Measurements from ENCODE around the gene PIP4K2C.

DNA sequence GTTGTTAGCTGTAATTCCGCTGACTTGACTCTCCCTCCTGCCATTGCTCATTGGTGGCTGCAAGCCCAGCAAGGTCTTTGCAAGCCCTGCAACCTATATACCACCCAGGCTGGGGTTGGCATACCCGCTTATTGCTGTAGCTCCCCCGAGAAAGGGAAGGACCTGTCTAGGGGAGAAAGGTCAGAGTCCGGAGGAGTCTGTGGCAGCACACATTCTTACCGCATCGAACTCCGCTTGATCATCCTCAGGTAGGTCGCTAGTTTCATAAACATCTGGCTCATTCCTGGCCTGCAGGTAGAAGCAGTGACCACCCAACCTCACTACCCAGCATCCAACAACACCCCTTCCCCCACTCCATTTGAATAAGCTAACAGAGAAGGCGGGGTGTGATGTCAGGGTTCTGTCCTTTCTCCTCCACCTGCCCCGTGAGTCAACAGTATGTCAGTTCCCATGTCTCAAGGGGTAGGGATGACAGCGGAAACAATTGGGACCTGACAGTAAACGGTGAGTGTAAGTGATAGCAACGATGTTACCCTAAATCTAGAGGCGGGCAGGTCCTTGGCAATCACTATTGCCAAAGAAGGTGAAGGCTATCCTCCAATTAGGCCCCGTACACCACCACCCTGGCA, 45.1 kb upstream of the PIP4K2C start:
- no peak for TF ChIP-seq POLR2A (IDR thresholded peaks at IDR 0.05)
- TF ChIP-seq POLR2AphosphoS5 (IDR thresholded peaks at IDR 0.05) = no peak
- TF ChIP-seq, protein P1, sequence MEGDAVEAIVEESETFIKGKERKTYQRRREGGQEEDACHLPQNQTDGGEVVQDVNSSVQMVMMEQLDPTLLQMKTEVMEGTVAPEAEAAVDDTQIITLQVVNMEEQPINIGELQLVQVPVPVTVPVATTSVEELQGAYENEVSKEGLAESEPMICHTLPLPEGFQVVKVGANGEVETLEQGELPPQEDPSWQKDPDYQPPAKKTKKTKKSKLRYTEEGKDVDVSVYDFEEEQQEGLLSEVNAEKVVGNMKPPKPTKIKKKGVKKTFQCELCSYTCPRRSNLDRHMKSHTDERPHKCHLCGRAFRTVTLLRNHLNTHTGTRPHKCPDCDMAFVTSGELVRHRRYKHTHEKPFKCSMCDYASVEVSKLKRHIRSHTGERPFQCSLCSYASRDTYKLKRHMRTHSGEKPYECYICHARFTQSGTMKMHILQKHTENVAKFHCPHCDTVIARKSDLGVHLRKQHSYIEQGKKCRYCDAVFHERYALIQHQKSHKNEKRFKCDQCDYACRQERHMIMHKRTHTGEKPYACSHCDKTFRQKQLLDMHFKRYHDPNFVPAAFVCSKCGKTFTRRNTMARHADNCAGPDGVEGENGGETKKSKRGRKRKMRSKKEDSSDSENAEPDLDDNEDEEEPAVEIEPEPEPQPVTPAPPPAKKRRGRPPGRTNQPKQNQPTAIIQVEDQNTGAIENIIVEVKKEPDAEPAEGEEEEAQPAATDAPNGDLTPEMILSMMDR (IDR thresholded peaks at IDR 0.05) = no peak
- TF ChIP-seq EP300 (IDR thresholded peaks at IDR 0.05) = no peak
